ENCODE measurements around the gene MRAP.

Gene MRAP

GRCh38 chr21:32314806-32315205 is 16.2 kb downstream of the MRAP start:
- TF ChIP-seq CTCF (IDR thresholded peaks at IDR 0.05; ENCODE audit: insufficient read depth, low read depth, low read length, missing control alignments), result no peak
- no peak overlapping the region for H3K4me3 ChIP-seq (ENCODE audit: low read length)
- DNase-seq (ENCODE audit: low read depth), result no peak

GRCh38 chr21:32315511-32316281 is 17.0 kb downstream of the MRAP start:
- no peak for TF ChIP-seq CTCF (IDR thresholded peaks at IDR 0.05; ENCODE audit: insufficient read depth, low read depth, low read length, missing control alignments)
- DNase-seq (ENCODE audit: low read depth), result no peak
- H3K4me3 ChIP-seq (ENCODE audit: low read length), result no peak overlapping the region

- no peak for DNase-seq (ENCODE audit: low read depth)
These were observed 17.9 kb downstream of the MRAP start for GRCh38 chr21:32316361-32317215.

GRCh38 chr21:32317726-32318125 is 19.1 kb downstream of the MRAP start:
- no peak overlapping the region for H3K4me3 ChIP-seq (ENCODE audit: low read length)
- TF ChIP-seq CTCF (IDR thresholded peaks at IDR 0.05; ENCODE audit: insufficient read depth, low read depth, low read length, missing control alignments), result no peak
- no peak for DNase-seq (ENCODE audit: low read depth)

More at GRCh38 chr21:32316361-32317215, 17.9 kb downstream of the MRAP start:
- no peak for TF ChIP-seq CTCF (IDR thresholded peaks at IDR 0.05; ENCODE audit: insufficient read depth, low read depth, low read length, missing control alignments)
- H3K4me3 ChIP-seq (ENCODE audit: low read length), result no peak overlapping the region

GRCh38 chr21:32319012-32319411 is 20.4 kb downstream of the MRAP start:
- no peak for DNase-seq (ENCODE audit: low read depth)
- no peak for TF ChIP-seq CTCF (IDR thresholded peaks at IDR 0.05; ENCODE audit: insufficient read depth, low read depth, low read length, missing control alignments)
- H3K4me3 ChIP-seq (ENCODE audit: low read length), result no peak overlapping the region

- TF ChIP-seq CTCF (IDR thresholded peaks at IDR 0.05; ENCODE audit: insufficient read depth, low read depth, low read length, missing control alignments), result no peak
- no peak overlapping the region for H3K4me3 ChIP-seq (ENCODE audit: low read length)
- DNase-seq (ENCODE audit: low read depth), result no peak
These were observed 21.4 kb downstream of the MRAP start for GRCh38 chr21:32320059-32320458.

Measured in epithelial cell of esophagus (primary cell).